SK-N-SH (cell line): ENCODE results near the gene HEXD. TPM values are rescaled to one million over a fixed set of nuclear protein-coding genes. Genes with fewer than 3 reads are reported as not detected.
A peak's percentile ranks its signal among the peaks of the same experiment; 100 is the strongest.

Experiments
- CTCF ChIA-PET: fragments of 300-600, 350-600 bp; formaldehyde crosslinking; extraction: SDS; loops from one replicate; lab custom pipeline; 2021; lab: Yijun Ruan, JAX
- POLR2A ChIA-PET: fragments of 350-600 bp; sonication (Branson Sonifier 250); formaldehyde crosslinking; extraction: SDS; loops from one replicate; lab custom pipeline; 2020; ENCODE audit warnings: antibody characterized with exemption, inconsistent platforms; lab: Yijun Ruan, JAX
- DNase-seq: peaks from one replicate; pipeline ENCODE4 v3.0.0; 2012
- H2AFZ ChIP-seq: fragments of 200-600 bp; sonication (generic); 2 replicates; pipeline ENCODE4 v1.8.1; 2016; ENCODE audit warnings: antibody characterized with exemption, mild to moderate bottlenecking, low read depth
- H3F3A ChIP-seq: fragments of 200-600 bp; sonication (generic); replicated peaks from 2 replicates; pipeline ENCODE3; 2016; ENCODE audit warnings: antibody characterized with exemption, mild to moderate bottlenecking; ENCODE audit not compliant: insufficient read depth
- H3K27ac ChIP-seq, 2 experiments: fragments of 200-500 bp in 1 of 2; fragments of 200-600 bp in 1 of 2; sonication (Bioruptor generic) in 1 of 2; sonication (generic), shearing (Covaris generic) in 1 of 2; 2 replicates each; pipeline versions ENCODE4 v1.5.1 to v1.6.1; 2014 to 2016; ENCODE audit warnings: low read depth in 2 of 2, inconsistent platforms in 1 of 2, low read length in 1 of 2, mild to moderate bottlenecking in 1 of 2, mixed read lengths in 1 of 2
- H3K27me3 ChIP-seq: fragments of 200-600 bp; sonication (generic), shearing (Covaris generic); 2 replicates; pipeline ENCODE4 v1.6.1; 2016; ENCODE audit warnings: mixed run types; ENCODE audit not compliant: insufficient read depth
- H3K36me3 ChIP-seq, 2 experiments: fragments of 200-500 bp in 1 of 2; fragments of 200-600 bp in 1 of 2; sonication (Bioruptor generic) in 1 of 2; sonication (generic) in 1 of 2; replicated peaks in 1 of 2; 2 replicates each; pipeline versions ENCODE3 to v1.5.1; 2014 to 2016; ENCODE audit warnings: low read length in 1 of 2, mild to moderate bottlenecking in 1 of 2; ENCODE audit not compliant: insufficient read depth in 2 of 2, control insufficient read depth in 1 of 2
- H3K4me1 ChIP-seq, 2 experiments: fragments of 200-500 bp in 1 of 2; fragments of 200-600 bp in 1 of 2; sonication (Bioruptor generic) in 1 of 2; sonication (generic), shearing (Covaris generic) in 1 of 2; 2 replicates each; pipeline versions ENCODE4 v1.5.1 to v1.6.1; 2014 to 2016; ENCODE audit warnings: low read depth in 1 of 2, low read length in 1 of 2, mixed run types in 1 of 2; ENCODE audit not compliant: insufficient read depth in 2 of 2, control insufficient read depth in 1 of 2
- H3K4me2 ChIP-seq: fragments of 200-600 bp; sonication (generic), shearing (Covaris generic); 2 replicates; pipeline ENCODE4 v1.6.1; 2017; ENCODE audit warnings: mixed run types
- H3K4me3 ChIP-seq, 2 experiments: fragments of 200-500 bp in 1 of 2; fragments of 200-600 bp in 1 of 2; sonication (Bioruptor generic) in 1 of 2; sonication (generic), shearing (Covaris generic) in 1 of 2; 2 replicates each; pipeline versions ENCODE4 v1.5.1 to v1.8.1; 2014 to 2016; ENCODE audit warnings: low read depth in 2 of 2, inconsistent platforms in 1 of 2, low read length in 1 of 2, mild to moderate bottlenecking in 1 of 2, mixed read lengths in 1 of 2, moderate library complexity in 1 of 2
- H3K79me2 ChIP-seq: fragments of 200-600 bp; sonication (generic); 2 replicates; pipeline ENCODE4 v1.8.1; 2017; ENCODE audit warnings: mild to moderate bottlenecking; ENCODE audit not compliant: insufficient read depth
- H3K9ac ChIP-seq: fragments of 200-600 bp; sonication (generic); 2 replicates; pipeline ENCODE4 v1.6.1; 2017; ENCODE audit warnings: mixed run types
- H3K9me2 ChIP-seq: fragments of 200-600 bp; sonication (generic); 2 replicates; pipeline ENCODE4 v1.6.1; 2017; ENCODE audit warnings: mixed run types
- H3K9me3 ChIP-seq: fragments of 200-600 bp; sonication (generic); 2 replicates; pipeline ENCODE4 v1.6.1; 2017; ENCODE audit warnings: mixed run types, mild to moderate bottlenecking, moderate library complexity
- H4K20me1 ChIP-seq: fragments of 200-600 bp; sonication (generic); 2 replicates; pipeline ENCODE4 v1.6.1; 2017; ENCODE audit warnings: mild to moderate bottlenecking, mixed run types; ENCODE audit not compliant: insufficient read depth
- CHD2 ChIP-seq: fragments of 150-350 bp; IDR thresholded peaks from 2 replicates; pipeline ENCODE4 v1.6.1; 2018; ENCODE audit warnings: low read length; ENCODE audit not compliant: partially characterized antibody
- ELF1 ChIP-seq: IDR thresholded peaks from 2 replicates; pipeline ENCODE4 v1.4.0; 2012
- EZH2phosphoT487 ChIP-seq: fragments of 200-600 bp; sonication (generic); IDR thresholded peaks from 2 replicates; pipeline ENCODE4 v1.6.1; 2017; ENCODE audit warnings: low read depth, mixed run types, mild to moderate bottlenecking, antibody characterized with exemption, moderate library complexity, borderline replicate concordance
- FOXJ3 ChIP-seq: sonication (generic); formaldehyde crosslinking; IDR thresholded peaks from 2 replicates; pipeline ENCODE4 v1.5.1; 2020; ENCODE audit warnings: mild to moderate bottlenecking, missing genetic modification reagents
- FOXM1 ChIP-seq: IDR thresholded peaks from 2 replicates; pipeline ENCODE4 v1.4.0; 2012; ENCODE audit warnings: low read depth, mild to moderate bottlenecking
- GABPA ChIP-seq: IDR thresholded peaks from 2 replicates; pipeline ENCODE4 v1.4.0; 2012; ENCODE audit warnings: low read depth, mild to moderate bottlenecking
- GATA2 ChIP-seq: sonication (generic); formaldehyde crosslinking; IDR thresholded peaks from 2 replicates; pipeline ENCODE4 v1.5.0; 2020; ENCODE audit warnings: mild to moderate bottlenecking, missing genetic modification reagents
- IRF3 ChIP-seq: fragments of 150-350 bp; IDR thresholded peaks from 2 replicates; pipeline ENCODE4 v1.6.1; 2016; ENCODE audit warnings: mild to moderate bottlenecking, low read depth, low read length
- JUND ChIP-seq: IDR thresholded peaks from 2 replicates; pipeline ENCODE4 v1.4.0; 2012
- MEF2A ChIP-seq: IDR thresholded peaks from 2 replicates; pipeline ENCODE4 v1.4.0; 2012; ENCODE audit warnings: low read depth, borderline replicate concordance
- MXI1 ChIP-seq: IDR thresholded peaks from 2 replicates; pipeline ENCODE4 v1.6.1; 2012; ENCODE audit warnings: mild to moderate bottlenecking, low read depth, low read length, improper control_type of control experiment
- NFIC ChIP-seq: IDR thresholded peaks from 2 replicates; pipeline ENCODE4 v1.4.0; 2012; ENCODE audit warnings: borderline replicate concordance
- PBX3 ChIP-seq: IDR thresholded peaks from 2 replicates; pipeline ENCODE4; 2012
- POLR2AphosphoS5 ChIP-seq: IDR thresholded peaks from 2 replicates; pipeline ENCODE4 v1.6.1; 2012; ENCODE audit warnings: low read depth, low read length
- RCOR1 ChIP-seq: fragments of 150-350 bp; IDR thresholded peaks from 2 replicates; pipeline ENCODE4 v1.6.1; 2017; ENCODE audit warnings: antibody characterized with exemption, low read length
- RFX5 ChIP-seq: IDR thresholded peaks from 2 replicates; pipeline ENCODE4 v1.6.1; 2012; ENCODE audit warnings: mild to moderate bottlenecking, improper control_type of control experiment, low read length
- RXRA ChIP-seq: IDR thresholded peaks from 2 replicates; pipeline ENCODE4 v1.4.0; 2012; ENCODE audit warnings: low read depth, mild to moderate bottlenecking, borderline replicate concordance
- SIN3A ChIP-seq: IDR thresholded peaks from 2 replicates; pipeline ENCODE4 v1.6.1; 2012; ENCODE audit warnings: low read depth, mild to moderate bottlenecking, low read length, moderate library complexity, borderline replicate concordance
- SMC3 ChIP-seq: IDR thresholded peaks from 2 replicates; pipeline ENCODE4 v1.6.1; 2012; ENCODE audit warnings: low read depth, low read length, improper control_type of control experiment
- TCF12 ChIP-seq: IDR thresholded peaks from 2 replicates; pipeline ENCODE4 v1.4.0; 2012
- USF2 ChIP-seq: fragments of 150-350 bp; IDR thresholded peaks from 2 replicates; pipeline ENCODE4 v1.6.1; 2017; ENCODE audit warnings: antibody characterized with exemption, low read length, low read depth, borderline replicate concordance
- WGBS: methylation state at CpG from one replicate; pipeline ENCODE4 v1.1.6; 2017; ENCODE audit warnings: low lambda C conversion rate; 5-methylcytosine and 5-hydroxymethylcytosine counted together
- polyA plus RNA-seq, 3 experiments: library from polyadenylated mRNA; depleted of rRNA; stranded (reverse); fragments of >200 nt; gene quantifications; 2 replicates each; pipeline ENCODE4 v1.2.3, GENCODE V29; 2012
- TF ChIP-seq, protein P1 (sequence below): IDR thresholded peaks from 2 replicates; pipeline ENCODE4 v1.4.0; 2012; ENCODE audit warnings: low read depth
- TF ChIP-seq, protein P2 (sequence below): IDR thresholded peaks from 2 replicates; pipeline ENCODE4 v1.6.1; 2012; ENCODE audit warnings: mild to moderate bottlenecking, low read depth, low read length, moderate library complexity
- TF ChIP-seq, protein P3 (sequence below): IDR thresholded peaks from 2 replicates; pipeline ENCODE4 v1.4.0; 2012; ENCODE audit warnings: low read depth, borderline replicate concordance

Gene HEXD
- polyA plus RNA-seq, 1 of the 3 experiments (the other 2 are of a cell fraction), result 38.8 TPM

DNA sequence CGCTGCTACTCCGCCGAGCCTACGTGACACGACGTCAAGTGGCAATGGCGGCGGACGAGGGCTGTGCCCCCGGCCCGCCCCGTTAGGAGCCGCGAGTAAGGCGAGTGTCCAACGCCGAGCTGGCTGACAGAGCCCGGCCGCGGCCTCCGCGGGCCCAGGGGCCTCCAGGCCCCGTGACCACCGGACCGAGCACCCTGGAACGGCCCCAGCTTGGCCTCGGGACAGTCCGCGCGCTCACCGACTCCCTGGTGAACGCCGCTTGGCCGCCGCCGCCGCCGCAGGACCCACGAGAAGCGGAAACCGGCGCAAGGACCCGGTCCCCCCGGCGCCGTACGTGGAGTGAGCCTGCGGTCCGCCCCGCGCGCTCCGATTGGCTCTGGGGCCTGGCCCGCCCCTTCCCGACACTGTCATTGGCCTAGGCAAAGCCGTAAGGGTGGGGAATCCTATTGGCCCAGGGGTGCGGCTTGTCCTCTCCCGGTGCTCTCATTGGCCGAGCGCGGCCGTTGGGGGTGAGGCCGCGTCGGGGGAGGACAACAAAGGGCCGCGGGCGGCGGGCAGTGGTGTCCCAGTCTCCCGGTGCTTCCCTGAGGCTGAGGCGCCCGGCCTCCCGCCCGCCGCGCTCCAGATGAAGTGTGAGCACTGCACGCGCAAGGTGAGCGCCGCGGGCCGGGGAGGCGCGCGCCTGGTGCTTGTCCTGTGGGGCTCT, 40.2 kb downstream of the HEXD start, which contains the start of gene NARF (continued):
- TF ChIP-seq, protein P1, sequence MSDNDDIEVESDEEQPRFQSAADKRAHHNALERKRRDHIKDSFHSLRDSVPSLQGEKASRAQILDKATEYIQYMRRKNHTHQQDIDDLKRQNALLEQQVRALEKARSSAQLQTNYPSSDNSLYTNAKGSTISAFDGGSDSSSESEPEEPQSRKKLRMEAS, result no peak; the same call in 1 of the 2 replicates
- TF ChIP-seq RCOR1 (peak; percentile 20; the same call in 1 of the 2 replicates), JUND (no peak; the same call in 1 of the 2 replicates), EZH2phosphoT487 (no peak), FOXM1 (no peak), ELF1 (no peak), POLR2AphosphoS5 (peak; percentile 90), USF2 (no peak), SIN3A (peak; percentile 54; the same call in 1 of the 2 replicates), GABPA (peak; percentile 53), NFIC (no peak), CHD2 (peak; percentile 78), TCF12 (no peak; the same call in 1 of the 2 replicates), GATA2 (CRISPR knock-in tag) (no peak), SMC3 (no peak), RFX5 (peak; percentile 68; the same call in 1 of the 2 replicates)

DNA sequence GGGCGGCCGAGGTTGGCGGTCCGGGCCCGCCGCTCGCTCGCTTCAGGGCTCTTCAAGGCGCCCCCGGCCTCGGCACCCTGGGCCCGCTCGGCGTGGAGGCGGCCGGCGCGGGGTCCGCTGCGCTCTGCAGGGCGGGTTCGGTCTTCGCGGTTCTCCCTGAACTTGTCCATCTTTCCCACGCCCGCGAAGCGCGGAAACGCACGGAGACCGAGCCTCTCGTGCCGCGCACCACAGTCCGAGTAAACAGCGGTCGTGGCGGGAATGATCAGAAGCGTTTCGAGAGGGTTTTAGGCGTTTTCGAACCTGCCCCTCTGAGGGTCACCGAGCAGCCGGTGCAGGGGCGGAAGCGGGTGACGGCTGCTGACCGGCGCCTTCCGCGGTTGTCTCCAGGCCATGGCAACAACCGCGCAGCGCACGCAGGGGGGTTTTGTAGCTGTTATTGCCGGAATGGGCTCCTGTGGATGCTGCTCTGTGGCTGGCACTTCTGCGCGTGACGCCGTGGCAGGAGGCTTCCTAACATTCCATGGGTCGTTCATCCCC, 40.8 kb downstream of the HEXD start:
- Histone ChIP-seq H3F3A (peaks cover 7% of the 10 kb centered on the region), H3K4me2 (peak overlapping the region; percentile 94), H4K20me1 (peaks cover 6% of the 10 kb centered on the region; the same call in 1 of the 2 replicates), H3K4me1 (peaks cover 5 to 11% of the 10 kb centered on the region in 2 experiments; a peak in 3 of 4 replicates), H3K9me3 (no peaks in the 10 kb centered on the region), H2AFZ (peak overlapping the region; percentile 54; the same call in 1 of the 2 replicates), H3K9me2 (no peaks in the 10 kb centered on the region), H3K4me3 (peak overlapping the region; percentile 74 to 92), H3K9ac (peak overlapping the region; percentile 95), H3K27ac (peak overlapping the region; percentile 64 to 99), H3K27me3 (no peaks in the 10 kb centered on the region), H3K36me3 (peaks cover 18 to 21% of the 10 kb centered on the region in 2 experiments), H3K79me2 (peaks cover 28% of the 10 kb centered on the region)
- 2% methylated on average over 50 of the region's 62 CpGs for WGBS
- CTCF ChIA-PET, result interaction anchor here (2.2 kb wide), 1 partner anchor 96 kb away, joined by 9 read pairs; no protein-coding TSS in a partner anchor
- DNase-seq, result peak; percentile 76
- POLR2A ChIA-PET, result interaction anchor here (0.5 to 0.7 kb wide), 2 partner anchors 23 to 44 kb away, joined by 3 read pairs; no protein-coding TSS in a partner anchor
- TF ChIP-seq MEF2A (no peak), RXRA (no peak), GATA2 (CRISPR knock-in tag) (no peak), IRF3 (no peak), EZH2phosphoT487 (no peak), TCF12 (no peak), PBX3 (no peak), MXI1 (peak; percentile 53; the same call in 1 of the 2 replicates), ELF1 (peak; percentile 20; the same call in 1 of the 2 replicates), FOXJ3 (CRISPR knock-in tag) (no peak; the same call in 1 of the 2 replicates), RFX5 (no peak), GABPA (peak; percentile 30; the same call in 1 of the 2 replicates)
- TF ChIP-seq, protein P2, sequence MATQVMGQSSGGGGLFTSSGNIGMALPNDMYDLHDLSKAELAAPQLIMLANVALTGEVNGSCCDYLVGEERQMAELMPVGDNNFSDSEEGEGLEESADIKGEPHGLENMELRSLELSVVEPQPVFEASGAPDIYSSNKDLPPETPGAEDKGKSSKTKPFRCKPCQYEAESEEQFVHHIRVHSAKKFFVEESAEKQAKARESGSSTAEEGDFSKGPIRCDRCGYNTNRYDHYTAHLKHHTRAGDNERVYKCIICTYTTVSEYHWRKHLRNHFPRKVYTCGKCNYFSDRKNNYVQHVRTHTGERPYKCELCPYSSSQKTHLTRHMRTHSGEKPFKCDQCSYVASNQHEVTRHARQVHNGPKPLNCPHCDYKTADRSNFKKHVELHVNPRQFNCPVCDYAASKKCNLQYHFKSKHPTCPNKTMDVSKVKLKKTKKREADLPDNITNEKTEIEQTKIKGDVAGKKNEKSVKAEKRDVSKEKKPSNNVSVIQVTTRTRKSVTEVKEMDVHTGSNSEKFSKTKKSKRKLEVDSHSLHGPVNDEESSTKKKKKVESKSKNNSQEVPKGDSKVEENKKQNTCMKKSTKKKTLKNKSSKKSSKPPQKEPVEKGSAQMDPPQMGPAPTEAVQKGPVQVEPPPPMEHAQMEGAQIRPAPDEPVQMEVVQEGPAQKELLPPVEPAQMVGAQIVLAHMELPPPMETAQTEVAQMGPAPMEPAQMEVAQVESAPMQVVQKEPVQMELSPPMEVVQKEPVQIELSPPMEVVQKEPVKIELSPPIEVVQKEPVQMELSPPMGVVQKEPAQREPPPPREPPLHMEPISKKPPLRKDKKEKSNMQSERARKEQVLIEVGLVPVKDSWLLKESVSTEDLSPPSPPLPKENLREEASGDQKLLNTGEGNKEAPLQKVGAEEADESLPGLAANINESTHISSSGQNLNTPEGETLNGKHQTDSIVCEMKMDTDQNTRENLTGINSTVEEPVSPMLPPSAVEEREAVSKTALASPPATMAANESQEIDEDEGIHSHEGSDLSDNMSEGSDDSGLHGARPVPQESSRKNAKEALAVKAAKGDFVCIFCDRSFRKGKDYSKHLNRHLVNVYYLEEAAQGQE, result no peak
- TF ChIP-seq, protein P3, sequence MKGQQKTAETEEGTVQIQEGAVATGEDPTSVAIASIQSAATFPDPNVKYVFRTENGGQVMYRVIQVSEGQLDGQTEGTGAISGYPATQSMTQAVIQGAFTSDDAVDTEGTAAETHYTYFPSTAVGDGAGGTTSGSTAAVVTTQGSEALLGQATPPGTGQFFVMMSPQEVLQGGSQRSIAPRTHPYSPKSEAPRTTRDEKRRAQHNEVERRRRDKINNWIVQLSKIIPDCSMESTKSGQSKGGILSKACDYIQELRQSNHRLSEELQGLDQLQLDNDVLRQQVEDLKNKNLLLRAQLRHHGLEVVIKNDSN, result no peak
